Esophagus (tissue), 2 donors: ENCODE data around the gene ADAMTS17. TPM values are rescaled to one million over a fixed set of nuclear protein-coding genes. Genes with fewer than 3 reads are reported as not detected.

Source experiments
- H3K27ac ChIP-seq, 2 donors: one replicate each; pipeline ENCODE4 v1.5.1; 2013; ENCODE audit warnings: low read depth in 2 of 2, mild to moderate bottlenecking in 2 of 2, inconsistent platforms in 1 of 2, low read length in 1 of 2, moderate library complexity in 1 of 2
- H3K27me3 ChIP-seq, 2 donors: one replicate each; pipeline ENCODE4 v1.6.1; 2013; ENCODE audit warnings: low read length in 2 of 2, control low read depth in 1 of 2, mild to moderate bottlenecking in 1 of 2; ENCODE audit not compliant: insufficient read depth in 2 of 2, control insufficient read depth in 1 of 2
- H3K36me3 ChIP-seq, 2 donors: one replicate each; pipeline ENCODE4 v1.6.1; 2013; ENCODE audit warnings: low read length in 1 of 2; ENCODE audit not compliant: control insufficient read depth in 2 of 2, insufficient read depth in 2 of 2
- H3K4me1 ChIP-seq, 2 donors: one replicate each; pipeline ENCODE4 v1.6.1; 2013; ENCODE audit warnings: low read length in 1 of 2; ENCODE audit not compliant: control insufficient read depth in 2 of 2, insufficient read depth in 2 of 2
- H3K4me3 ChIP-seq, 2 donors: one replicate each; pipeline ENCODE4 v1.5.1; 2013; ENCODE audit warnings: low read length in 2 of 2, mild to moderate bottlenecking in 2 of 2, low read depth in 1 of 2, moderate library complexity in 1 of 2
- H3K9me3 ChIP-seq, 2 donors: one replicate each; pipeline ENCODE4 v1.6.1; 2013; ENCODE audit warnings: mild to moderate bottlenecking in 2 of 2, low read depth in 1 of 2, low read length in 1 of 2, moderate library complexity in 1 of 2; ENCODE audit not compliant: control insufficient read depth in 2 of 2, insufficient read depth in 1 of 2
- WGBS, 2 donors: extraction: QIAGEN DNeasy Blood & Tissue Kit; methylation state at CpG; one replicate each; pipeline ENCODE4 v1.1.7; 2013; 5-methylcytosine and 5-hydroxymethylcytosine counted together
- polyA plus RNA-seq, 2 donors: library from polyadenylated mRNA; stranded (reverse); fragments of 200-250 nt; gene quantifications; one replicate each; pipeline ENCODE4 v1.2.3, GENCODE V29; 2013
- donor health status: healthy with polysubstance abuse.
- donor health status: Bipolar disorder and iron deficiency.

The ADAMTS17 gene
- polyA plus RNA-seq, 2 donors: 2.1 to 6.9 TPM

- Histone ChIP-seq H3K4me1 (peaks cover 2 to 8% of the 10 kb centered on the region in 2 donors), H3K4me3 (no peak overlapping the region), H3K36me3 (no peaks in the 10 kb centered on the region), H3K9me3 (no peaks in the 10 kb centered on the region), H3K27ac (no peak overlapping the region), H3K27me3 (no peaks in the 10 kb centered on the region)
- WGBS, 2 donors: 94 to 99% methylated on average over 4 of the region's 4 CpGs
These were observed 282.3 kb downstream of the ADAMTS17 start for GRCh38 chr15:100059521-100059920.

GRCh38 chr15:100059094-100059493 is 282.7 kb downstream of the ADAMTS17 start:
- Histone ChIP-seq H3K4me3 (no peak overlapping the region), H3K4me1 (peaks cover 2 to 8% of the 10 kb centered on the region in 2 donors), H3K9me3 (no peaks in the 10 kb centered on the region), H3K36me3 (no peaks in the 10 kb centered on the region), H3K27ac (no peak overlapping the region), H3K27me3 (no peaks in the 10 kb centered on the region)
- 86 to 87% methylated on average over 12 of the region's 12 CpGs for WGBS, 2 donors

GRCh38 chr15:100058458-100058857 is 283.3 kb downstream of the ADAMTS17 start:
- H3K27me3 ChIP-seq: no peaks in the 10 kb centered on the region
- peaks cover 2 to 8% of the 10 kb centered on the region in 2 donors for H3K4me1 ChIP-seq
- H3K27ac ChIP-seq: no peak overlapping the region
- H3K9me3 ChIP-seq: no peaks in the 10 kb centered on the region
- 93 to 94% methylated on average over 11 of the region's 11 CpGs for WGBS, 2 donors
- no peaks in the 10 kb centered on the region for H3K36me3 ChIP-seq
- H3K4me3 ChIP-seq: no peak overlapping the region

- H3K27ac ChIP-seq: no peak overlapping the region
- no peaks in the 10 kb centered on the region for H3K36me3 ChIP-seq
- no peak overlapping the region for H3K4me3 ChIP-seq
- peaks cover 2 to 8% of the 10 kb centered on the region in 2 donors for H3K4me1 ChIP-seq
- no peaks in the 10 kb centered on the region for H3K27me3 ChIP-seq
- H3K9me3 ChIP-seq: no peaks in the 10 kb centered on the region
- 93 to 94% methylated on average over 8 of the region's 8 CpGs for WGBS, 2 donors
These were observed 284.5 kb downstream of the ADAMTS17 start for GRCh38 chr15:100057281-100057680.

- Histone ChIP-seq H3K27ac (no peak overlapping the region), H3K4me3 (no peak overlapping the region), H3K4me1 (peaks cover 2 to 8% of the 10 kb centered on the region in 2 donors), H3K27me3 (no peaks in the 10 kb centered on the region), H3K36me3 (no peaks in the 10 kb centered on the region), H3K9me3 (no peaks in the 10 kb centered on the region)
- 96% methylated on average over 14 of the region's 14 CpGs for WGBS, 2 donors
These were observed 285.2 kb downstream of the ADAMTS17 start for GRCh38 chr15:100056411-100057072.

- no peaks in the 10 kb centered on the region for H3K36me3 ChIP-seq
- H3K27me3 ChIP-seq: no peaks in the 10 kb centered on the region
- no peak overlapping the region for H3K4me3 ChIP-seq
- no peak overlapping the region for H3K27ac ChIP-seq
- WGBS, 2 donors: 87 to 88% methylated on average over 2 of the region's 2 CpGs
- H3K4me1 ChIP-seq: peaks cover 1 to 4% of the 10 kb centered on the region in 2 donors
- H3K9me3 ChIP-seq: no peaks in the 10 kb centered on the region
These were observed 286.0 kb downstream of the ADAMTS17 start for GRCh38 chr15:100055821-100056220.

- H3K9me3 ChIP-seq: no peaks in the 10 kb centered on the region
- no peaks in the 10 kb centered on the region for H3K27me3 ChIP-seq
- H3K4me3 ChIP-seq: no peak overlapping the region
- no peaks in the 10 kb centered on the region for H3K36me3 ChIP-seq
- no peak overlapping the region for H3K27ac ChIP-seq
- 76 to 78% methylated on average over 7 of the region's 7 CpGs for WGBS, 2 donors
- H3K4me1 ChIP-seq: no peaks in the 10 kb centered on the region
These were observed 287.2 kb downstream of the ADAMTS17 start for GRCh38 chr15:100054539-100054938.

GRCh38 chr15:100053474-100054121 is 288.2 kb downstream of the ADAMTS17 start:
- Histone ChIP-seq H3K9me3 (peaks cover 0 to 2% of the 10 kb centered on the region in 2 donors), H3K36me3 (no peaks in the 10 kb centered on the region), H3K27ac (no peak overlapping the region), H3K4me3 (no peak overlapping the region), H3K27me3 (no peaks in the 10 kb centered on the region), H3K4me1 (no peaks in the 10 kb centered on the region)
- WGBS, 2 donors: 62 to 63% methylated on average over 11 of the region's 11 CpGs

- peaks cover 0 to 2% of the 10 kb centered on the region in 2 donors for H3K9me3 ChIP-seq
- WGBS, 2 donors: 82 to 84% methylated on average over 19 of the region's 19 CpGs
- H3K27me3 ChIP-seq: no peaks in the 10 kb centered on the region
- no peak overlapping the region for H3K27ac ChIP-seq
- H3K4me1 ChIP-seq: no peaks in the 10 kb centered on the region
- no peaks in the 10 kb centered on the region for H3K36me3 ChIP-seq
- H3K4me3 ChIP-seq: no peak overlapping the region
These were observed 288.9 kb downstream of the ADAMTS17 start for GRCh38 chr15:100052716-100053473.
